Lower leg skin (tissue), 3 donors: ENCODE data around the gene TMEM140.
"Not testable (repeated sequence)": the region's sequence is repeated elsewhere in the genome, so short reads cannot be mapped to it uniquely, and the experiment has no call there.

Experiments
- CTCF ChIP-seq, 3 donors: fragments of 450-650 bp; IDR thresholded peaks; one replicate each; pipeline ENCODE4 v1.5.1; 2016; ENCODE audit warnings: antibody characterized with exemption in 3 of 3, mild to moderate bottlenecking in 3 of 3, moderate library complexity in 2 of 3
- POLR2A ChIP-seq, 2 donors: fragments of 450-650 bp; IDR thresholded peaks; one replicate each; pipeline ENCODE4 v1.6.1; 2016 to 2017; ENCODE audit warnings: antibody characterized with exemption in 2 of 2, mild to moderate bottlenecking in 1 of 2, moderate library complexity in 1 of 2

GRCh38 chr7:135211946-135212685, 64.2 kb downstream of the TMEM140 start:
- TF ChIP-seq CTCF, POLR2A (IDR thresholded peaks at IDR 0.05): not testable (repeated sequence)
